Suppressor macrophage treated with lipopolysaccharide for 4 hours (primary cell): Measurements from ENCODE around the gene MICAL1.

Source experiments
- DNase-seq: peaks from one replicate; pipeline ENCODE4 v3.0.0-alpha.2; 2020

Gene MICAL1

DNA sequence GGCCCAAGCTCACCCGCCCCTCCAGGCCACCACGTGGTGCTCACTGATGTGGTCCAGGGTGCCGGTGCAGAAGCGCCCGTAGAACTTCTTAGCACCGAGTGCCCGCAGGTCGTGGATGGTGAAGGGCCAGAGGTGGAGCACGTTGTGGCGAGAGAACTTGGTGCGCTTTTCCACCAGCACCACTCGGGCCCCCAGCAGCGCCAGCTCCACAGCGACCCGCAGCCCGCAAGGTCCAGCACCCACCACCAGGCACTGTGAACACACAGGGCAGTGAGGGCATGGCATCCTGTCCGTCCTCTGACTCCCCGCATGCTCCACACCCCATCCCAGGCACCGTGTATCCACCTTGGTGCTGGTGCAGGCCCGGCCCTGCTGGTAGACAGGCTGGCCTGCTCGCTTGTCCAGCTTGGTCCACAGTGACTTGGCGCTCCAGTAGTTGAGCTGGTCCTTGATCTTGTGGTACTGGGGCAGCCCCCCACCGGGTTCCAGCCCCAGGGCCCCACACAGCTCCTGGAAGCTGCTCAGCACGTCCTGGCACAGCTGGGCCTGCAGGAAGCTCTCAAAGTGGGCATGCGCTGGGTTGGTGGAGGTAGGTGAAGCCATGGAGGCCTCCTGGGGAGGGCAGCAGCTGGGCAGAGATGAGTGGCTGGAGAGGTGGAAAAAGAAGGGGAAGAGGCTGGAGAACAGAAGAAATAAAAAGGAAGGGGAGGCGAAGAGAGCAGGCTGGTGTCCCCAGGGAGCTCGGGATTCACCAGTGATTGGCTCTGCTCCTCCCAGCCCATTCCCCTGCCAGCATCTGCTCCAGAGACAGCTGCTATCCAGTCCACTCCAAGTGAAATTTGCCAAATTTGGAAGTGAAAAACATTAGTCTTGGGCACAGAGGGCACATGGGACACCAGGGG, 1.7 kb downstream of the MICAL1 start:
- DNase-seq, result no peak

DNA sequence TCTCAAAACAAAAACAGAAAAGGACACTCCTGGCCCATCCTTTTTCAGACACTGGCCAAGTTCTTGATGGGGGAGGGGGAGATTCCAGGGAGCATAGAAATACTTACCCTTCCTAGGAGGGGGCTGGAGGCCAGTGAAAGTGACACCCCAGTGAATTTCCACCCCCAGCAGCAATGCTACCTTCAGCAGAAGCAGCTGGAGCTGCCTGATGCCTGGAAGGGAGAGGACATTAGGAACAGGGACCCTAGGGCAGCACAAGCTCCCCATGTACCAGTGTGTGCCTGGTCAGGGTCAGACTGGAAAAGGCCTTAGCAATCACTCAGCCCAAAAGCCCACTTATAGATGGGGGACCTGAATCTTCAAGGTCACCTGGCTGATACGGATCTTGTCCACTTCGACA, 2.4 kb downstream of the MICAL1 start:
- DNase-seq, result no peak

DNA sequence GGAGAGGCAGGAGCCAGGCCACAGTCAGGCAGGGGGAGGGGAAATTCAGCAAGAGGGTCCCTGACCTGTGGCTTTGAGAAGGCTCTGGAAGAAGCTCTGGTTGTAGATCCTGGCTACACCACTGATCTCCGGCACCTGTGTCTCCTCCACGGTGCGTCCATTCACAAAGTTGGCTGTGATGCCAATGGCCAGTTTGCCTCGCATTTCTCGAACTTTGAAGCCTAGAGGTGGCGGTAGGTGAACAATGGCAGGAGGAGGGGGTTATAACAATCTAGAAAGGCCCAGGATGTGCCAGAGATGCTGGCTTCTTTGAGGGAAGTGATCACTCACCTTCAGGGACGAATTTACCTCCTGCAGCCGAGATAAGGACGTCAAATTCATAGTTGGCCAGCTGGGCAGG, 3.4 kb downstream of the MICAL1 start:
- no peak for DNase-seq

DNA sequence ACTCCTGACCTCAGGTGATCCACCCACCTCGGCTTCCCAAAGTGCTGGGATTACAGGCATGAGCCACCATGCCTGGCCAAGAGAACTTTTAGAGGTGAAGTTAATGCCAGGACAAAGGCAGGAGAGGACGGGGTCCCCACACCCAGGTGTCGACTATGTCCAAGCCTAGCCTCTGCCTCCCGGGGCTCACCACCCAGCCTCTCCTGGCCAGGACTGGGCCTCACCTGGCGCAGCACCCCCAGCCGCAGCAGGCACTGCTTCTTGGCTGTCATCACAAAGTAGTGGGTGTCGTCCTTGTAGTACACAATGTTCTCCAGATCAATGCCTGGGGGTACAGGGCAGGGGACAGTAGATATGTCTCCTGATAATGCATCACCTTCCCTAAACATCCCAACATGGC, 4.2 kb downstream of the MICAL1 start:
- DNase-seq, result no peak

DNA sequence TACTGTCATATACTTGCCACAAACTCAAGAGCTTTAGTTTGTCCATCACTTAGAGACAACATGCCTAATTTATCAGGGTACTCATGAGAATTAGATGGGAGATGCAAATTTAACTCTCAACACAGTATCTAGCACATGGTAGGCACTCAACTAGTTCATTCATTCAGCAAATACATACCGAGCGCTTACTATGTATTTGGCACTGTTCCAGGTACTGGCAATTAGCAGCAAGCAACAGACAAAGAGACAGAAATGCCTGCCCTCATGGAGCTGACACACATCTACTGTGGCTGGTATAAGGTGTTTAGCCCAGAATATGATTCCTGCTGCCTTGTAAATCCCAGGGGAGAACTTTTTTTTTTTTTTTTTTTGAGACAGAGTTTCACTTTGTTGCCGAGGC, 4.8 kb downstream of the MICAL1 start:
- DNase-seq, result no peak

DNA sequence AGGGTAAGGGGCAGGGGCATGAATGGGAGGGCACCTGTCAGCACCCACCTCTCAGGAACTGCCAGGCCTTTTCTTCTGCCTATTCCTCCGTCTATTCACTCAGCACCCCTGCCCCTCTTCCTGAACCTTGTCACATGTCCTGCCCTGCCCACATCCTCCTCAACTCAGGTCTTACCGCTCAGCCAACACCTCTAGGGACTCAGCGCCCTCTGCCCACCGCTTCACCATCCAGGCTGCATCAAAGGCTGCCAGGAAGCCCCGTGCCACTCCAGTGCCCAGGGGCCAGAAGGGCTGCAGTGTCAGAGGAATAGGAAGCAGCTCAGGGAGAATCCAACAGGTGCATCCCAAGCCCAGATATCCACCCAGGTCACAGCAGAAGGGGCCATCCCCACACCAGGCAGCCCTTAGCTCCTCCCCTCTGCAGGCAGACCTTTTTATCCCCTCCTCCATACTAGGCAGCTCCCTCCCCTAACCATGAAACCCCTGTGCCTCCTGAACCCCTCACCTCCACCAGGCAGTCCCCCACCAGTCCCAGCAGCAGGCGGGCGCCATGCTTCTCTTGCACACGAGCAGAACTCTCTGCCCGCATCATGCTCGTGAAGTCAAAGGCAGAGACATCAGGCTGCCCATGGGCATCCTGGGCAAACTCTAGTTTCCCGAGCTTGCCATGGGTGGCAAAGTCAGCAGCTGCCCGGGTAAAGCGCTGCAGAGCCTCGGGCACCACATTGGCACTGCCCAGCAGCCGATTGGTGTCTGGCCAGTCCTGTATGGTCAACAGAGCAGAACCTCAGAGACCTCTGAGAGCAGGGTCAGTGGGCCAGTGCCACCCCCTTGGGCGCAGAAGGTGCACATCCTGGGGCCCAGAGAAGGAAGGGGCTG, 5.5 kb downstream of the MICAL1 start:
- no peak for DNase-seq

DNA sequence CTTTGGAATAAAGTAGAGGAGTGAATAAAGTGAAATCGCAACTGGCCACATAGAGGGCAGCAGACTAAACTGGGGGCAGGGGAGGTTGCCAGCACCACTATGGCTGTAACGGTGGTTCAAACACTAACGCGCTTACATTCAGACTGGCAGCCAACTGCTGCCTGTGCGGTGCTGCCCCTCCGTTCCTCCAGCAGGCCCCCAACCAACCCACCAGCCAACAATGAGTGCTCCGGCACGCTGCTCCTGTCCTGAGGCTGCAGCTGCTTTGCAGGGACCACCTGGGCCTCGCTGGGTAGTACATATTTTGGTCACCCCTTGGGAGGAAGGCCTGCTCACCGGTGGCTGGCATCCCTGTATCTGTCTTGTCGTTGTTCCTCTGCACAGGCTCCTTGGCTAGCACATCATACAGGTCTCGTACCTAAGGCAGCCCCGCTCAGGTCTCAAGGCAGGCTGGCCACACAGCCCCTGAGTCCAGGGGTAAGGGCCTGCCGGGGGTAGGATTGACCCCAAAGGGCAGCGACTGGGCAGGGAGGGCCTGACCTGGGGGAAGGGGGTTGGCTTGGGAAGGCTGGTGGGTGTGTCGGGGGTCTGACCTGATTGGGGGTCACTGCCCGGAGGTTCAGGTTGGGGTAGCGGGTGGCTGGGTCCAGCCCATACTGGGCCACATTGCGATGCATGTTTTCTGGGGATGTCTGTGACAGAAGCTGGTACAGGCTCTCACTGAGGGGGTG, 6.3 kb downstream of the MICAL1 start:
- no peak for DNase-seq

DNA sequence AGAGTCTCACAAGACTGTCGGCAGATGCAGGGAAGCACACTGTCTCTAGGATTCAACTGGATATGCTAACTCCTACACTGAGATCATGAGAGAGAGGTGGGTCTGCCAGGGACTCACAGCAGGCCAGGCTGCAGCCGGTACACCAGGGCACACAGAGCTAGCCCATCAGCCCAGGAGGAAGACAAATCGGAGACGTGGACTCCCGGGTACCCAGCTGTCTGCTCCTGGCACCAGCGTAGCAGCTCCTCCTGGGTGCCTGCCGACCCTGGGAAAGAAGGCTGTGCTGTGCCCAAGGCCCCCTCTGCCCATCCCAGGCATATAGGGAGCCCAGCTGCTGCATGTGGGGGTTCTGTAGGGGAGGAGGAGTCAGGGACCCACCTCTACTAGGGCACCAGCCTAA, 7.0 kb downstream of the MICAL1 start:
- DNase-seq, result no peak

DNA sequence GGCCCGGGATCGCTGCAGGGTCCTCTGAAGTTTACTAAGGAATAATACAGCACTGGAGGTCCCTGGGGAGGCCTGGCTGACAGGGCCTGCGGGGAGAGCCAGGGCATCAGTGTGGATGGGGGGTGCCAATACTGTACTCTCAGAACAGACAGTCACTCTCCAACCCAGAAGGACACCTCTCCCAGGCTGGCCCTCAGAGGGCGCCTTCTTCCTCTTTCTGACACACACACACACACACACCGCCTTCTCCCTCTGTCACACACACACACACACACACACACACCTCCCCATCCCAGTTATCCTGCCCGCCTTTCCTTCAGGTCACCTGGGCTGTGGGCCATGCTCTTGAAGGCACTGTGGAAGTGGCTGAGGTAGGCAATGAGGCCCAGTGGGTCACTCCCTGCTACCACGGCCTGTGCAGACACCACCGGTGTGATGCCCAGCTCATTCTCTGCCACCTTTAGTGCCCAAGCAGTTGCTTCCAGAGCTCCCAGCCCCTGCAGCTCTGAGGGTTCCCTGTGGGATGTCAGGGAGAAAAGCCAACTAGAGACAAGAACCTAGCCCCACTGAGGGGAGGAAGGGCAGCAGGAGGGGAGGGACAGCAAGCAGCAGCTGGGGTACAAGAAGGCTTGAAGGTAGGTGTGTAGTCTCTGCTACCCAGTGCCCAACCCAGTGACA, 7.6 kb downstream of the MICAL1 start:
- no peak for DNase-seq

DNA sequence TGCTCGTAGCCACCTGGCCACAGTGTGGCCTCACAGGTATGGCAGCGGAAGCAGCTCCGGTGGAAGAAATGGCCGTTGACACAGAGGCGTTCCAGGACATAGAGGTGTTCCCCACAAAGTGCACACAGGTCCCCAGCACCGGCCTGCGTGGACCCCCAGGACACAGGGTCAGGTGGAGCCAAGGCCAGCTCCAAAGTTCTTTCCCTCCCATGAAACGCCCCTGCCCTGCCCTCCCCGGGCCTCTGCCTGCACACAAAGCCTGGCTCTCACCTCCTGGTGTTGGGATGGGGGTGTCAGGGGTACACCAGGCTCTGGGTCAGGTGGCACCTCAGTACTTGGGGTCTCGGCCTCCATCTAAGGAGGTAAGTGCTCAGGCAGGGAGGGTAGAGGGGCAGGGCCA, 8.5 kb downstream of the MICAL1 start:
- no peak for DNase-seq

DNA sequence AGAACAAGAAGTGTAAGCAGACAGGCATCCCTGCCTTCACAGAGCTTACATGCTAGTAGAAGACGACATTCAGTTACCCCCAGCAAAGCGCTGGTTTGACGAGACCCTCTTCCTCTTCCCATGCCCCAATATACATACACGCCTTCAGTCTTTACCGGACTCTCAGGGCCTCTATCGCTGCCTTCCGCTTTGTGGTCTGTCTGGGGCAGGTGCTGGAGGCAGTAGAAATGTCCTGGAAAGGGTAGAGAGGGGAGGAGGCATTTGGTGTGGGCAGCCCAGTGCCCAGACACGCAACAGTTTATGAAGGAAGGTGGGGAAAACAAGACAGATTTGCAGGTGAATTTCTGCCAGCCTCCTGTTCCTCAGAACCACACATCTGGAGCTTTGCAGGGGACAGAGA, 9.0 kb downstream of the MICAL1 start:
- no peak for DNase-seq

DNA sequence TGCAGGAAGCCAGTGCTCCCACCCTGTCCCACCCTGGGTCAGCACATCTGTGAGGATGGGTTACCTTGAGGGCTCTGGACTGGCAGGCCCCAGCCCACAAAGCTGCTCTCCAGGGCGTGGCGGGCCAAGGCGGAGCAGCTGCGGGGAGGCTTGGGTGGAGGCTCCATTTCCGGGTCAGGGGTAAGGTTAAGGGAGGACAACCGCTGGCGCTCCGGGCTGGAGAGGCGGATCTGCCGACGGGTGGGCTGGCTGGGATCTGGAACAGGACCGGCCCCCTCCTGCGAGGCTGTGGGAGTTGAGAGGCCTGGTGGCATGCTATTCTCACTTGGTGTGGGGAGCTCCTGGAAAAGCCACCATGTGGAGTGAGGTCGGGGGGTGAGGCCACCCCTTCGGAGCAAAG, 9.5 kb downstream of the MICAL1 start:
- no peak for DNase-seq

DNA sequence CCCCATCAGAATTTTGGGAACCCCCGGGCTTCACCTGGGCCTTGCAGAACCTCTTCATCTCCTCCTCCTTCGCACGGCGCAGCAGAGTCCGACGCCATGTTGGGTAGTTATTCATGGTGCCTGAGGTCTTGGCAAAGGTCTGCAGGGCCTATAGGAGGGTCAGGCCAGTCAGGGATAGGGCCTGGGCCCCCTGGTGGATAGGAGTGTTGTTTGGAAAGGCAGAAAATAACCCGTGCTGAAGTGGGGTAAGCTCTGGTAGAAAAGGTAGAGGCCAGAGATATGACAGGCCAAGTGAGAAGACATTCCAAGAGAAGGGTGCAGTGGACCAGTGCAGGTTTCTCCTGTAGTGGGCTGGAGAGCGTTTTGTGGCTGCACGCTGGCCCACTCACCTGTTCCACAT, 10.2 kb downstream of the MICAL1 start:
- no peak for DNase-seq

DNA sequence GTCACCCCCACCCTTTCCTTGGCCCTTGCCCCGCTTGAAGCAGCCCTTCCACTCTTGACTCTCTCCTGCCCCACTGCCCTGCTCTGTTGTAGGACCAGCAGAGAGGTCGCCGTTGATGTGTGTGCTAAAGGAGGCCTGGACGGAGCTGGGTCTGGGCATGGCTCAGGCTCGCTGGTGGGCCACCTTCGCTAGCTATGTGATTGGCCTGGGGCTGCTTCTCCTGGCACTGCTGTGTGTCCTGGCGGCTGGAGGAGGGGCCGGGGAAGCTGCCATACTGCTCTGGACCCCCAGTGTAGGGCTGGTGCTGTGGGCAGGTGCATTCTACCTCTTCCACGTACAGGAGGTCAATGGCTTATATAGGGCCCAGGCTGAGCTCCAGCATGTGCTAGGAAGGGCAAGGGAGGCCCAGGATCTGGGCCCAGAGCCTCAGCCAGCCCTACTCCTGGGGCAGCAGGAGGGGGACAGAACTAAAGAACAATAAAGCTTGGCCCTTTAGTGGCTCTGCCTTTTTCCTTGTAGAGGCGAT, 12.1 kb downstream of the MICAL1 start:
- DNase-seq, result no peak

DNA sequence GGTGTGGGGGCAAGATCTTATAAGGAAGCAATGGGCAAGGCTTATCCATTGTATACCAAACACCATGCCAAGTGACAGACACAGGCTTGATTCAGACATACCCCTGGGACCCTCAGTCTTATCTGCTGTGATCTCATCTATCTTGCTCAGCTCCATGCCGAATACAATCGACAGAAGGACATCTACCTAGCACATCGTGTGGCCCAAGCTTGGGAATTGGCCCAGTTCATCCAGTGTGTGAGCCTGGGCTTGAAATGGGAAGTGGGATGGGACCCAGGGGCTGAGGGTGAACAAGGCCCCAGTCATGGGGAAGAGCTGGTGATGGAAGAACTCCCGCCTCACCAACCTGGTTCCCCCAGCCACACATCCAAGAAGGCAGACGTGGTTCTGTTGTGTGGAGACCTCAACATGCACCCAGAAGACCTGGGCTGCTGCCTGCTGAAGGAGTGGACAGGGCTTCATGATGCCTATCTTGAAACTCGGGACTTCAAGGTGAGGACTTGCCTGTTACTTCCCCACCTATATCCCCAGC, 13.1 kb downstream of the MICAL1 start:
- no peak for DNase-seq

DNA sequence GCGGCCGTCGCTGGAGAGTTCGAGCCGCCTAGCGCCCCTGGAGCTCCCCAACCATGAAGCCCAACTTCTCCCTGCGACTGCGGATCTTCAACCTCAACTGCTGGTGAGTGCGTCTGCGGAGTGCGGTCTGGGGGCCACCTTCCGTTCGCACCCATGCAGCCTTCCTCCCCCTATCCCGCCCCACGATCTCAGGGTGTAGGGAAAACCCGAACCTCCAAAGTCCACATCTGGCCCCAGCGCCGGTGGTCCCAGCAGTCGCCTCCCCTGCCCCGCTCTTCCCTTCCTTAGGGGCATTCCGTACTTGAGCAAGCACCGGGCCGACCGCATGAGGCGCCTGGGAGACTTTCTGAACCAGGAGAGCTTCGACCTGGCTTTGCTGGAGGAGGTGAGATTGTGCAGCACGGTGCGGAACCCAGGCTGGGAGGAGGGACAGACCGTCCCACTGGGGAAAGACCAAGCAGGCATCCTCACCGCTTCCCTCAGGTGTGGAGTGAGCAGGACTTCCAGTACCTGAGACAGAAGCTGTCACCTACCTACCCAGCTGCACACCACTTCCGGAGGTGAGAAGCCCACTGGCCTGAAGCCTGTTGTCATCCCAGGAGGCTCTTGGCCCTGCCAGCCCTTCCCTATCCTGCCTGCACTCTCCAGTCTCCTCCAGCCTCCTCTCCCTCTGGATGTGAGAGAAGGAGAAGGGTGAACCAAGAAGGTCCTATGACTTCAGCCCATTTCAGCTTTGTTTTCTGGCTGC, 14.3 kb downstream of the MICAL1 start:
- peak; percentile 51 for DNase-seq

DNA sequence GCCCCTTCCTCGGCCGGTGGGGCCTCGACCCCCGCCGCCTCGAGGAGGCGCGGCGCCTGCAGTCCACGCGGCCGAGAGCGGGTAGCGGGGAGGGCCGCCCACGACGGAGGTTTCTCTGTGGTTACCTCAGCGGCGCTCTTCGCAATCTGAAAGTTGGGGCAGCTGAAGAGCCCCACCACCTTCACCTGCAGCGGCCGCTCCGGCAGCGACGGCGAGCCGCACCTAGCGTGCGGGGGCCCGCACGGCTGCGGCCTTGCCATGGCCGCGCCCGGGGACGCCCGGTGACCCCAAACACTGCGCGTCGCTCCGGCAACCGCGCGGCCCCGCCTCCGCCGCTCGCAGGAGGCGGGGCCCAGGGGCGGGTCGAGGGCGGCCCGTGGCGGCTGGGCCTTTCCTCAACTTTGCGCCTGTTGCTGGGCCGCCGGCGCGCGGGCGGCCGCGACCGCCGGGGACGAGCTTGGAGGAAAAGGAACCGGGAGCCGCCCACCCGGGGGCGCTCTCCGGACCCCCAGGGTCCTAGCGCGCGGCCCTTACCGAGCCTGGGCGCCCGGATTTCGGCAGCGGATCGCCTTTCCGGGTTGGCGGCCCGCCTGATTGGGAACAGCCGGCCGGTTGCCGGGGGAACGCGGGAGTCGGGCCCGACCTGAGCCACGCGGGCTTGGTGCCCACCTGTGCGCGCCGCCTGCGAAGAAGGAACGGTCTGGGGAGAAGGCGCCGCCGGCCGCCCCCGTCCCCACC, 15.1 kb downstream of the MICAL1 start, which contains the start of the genes PPIL6 and SMPD2:
Gene PPIL6 (minus strand): TSS at position 298 of the 738 bp plus-strand sequence. CDS start 38 bp downstream, at position 260.
Gene SMPD2 (plus strand): TSS at position 394 of the 738 bp plus-strand sequence. CDS start 398 bp downstream, outside the sequence.
- DNase-seq, result peak; percentile 93

DNA sequence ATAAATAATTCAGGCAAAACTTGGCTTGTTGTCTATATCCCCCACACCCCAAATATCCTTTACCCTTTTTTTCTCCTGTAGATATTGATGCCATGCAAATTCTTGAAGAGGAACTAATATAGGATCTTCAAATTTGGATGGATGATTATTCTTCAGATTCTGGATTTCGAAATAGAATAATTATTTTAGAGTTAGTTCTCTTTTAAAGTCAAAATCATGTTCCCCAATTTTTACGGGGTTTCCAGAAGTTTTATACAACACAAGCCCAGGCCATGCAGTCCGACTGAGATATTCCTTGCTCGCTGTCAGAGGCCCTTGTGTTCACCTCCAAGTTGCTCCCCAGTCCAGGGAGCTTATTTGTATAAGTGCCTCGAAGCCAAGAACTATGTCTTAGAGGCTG, 19.5 kb downstream of the MICAL1 start:
- DNase-seq, result no peak

DNA sequence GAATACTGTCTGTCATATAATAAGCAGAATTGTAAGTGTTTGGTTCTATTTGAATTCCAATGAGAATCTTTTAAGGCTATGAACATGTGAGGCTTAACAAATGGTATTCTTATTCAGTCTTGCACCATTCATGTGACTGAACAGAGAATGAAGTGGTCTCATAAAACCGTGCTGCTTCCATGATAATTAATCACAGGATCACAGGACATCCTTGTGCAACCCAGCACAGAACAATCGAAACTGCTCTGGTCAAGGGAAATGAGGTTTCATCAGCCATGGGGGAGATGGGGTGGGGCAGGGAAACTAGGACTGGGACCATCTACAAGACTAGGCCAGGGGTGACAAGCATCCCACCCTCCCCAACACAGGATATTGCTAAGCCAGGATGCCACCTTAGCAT, 21.1 kb downstream of the MICAL1 start:
- DNase-seq, result peak; percentile 84

DNA sequence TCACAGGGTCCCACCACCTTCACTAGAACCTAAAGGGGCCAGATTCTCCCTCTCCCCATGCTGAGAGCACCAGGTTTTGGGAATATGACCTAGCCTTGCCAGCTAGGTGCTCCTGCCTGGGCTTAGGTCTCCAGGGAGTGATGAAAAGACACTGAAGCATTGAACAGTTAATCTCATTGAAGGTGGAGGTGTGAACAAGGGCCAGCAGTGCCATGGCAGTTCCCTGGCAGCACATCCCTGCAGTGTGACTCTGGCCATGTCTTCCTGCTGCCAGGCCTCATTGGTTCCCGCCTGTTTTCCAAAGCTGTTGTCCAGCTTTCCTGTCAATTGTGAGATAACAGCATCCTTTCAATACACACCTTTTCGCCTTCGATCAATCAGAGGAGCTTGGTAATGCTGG, 26.1 kb downstream of the MICAL1 start:
- DNase-seq, result no peak
